Fibroblast of lung (primary cell): ENCODE results near the gene GNG12. TPM values are rescaled to one million over a fixed set of nuclear protein-coding genes. Genes with fewer than 3 reads are reported as not detected.

Experiments used
- DNase-seq, 2 donors: peaks; one replicate each; pipeline versions ENCODE4 v3.0.0 to v3.0.0-alpha.2; 2010; ENCODE audit warnings: low read depth in 2 of 2
- H2AFZ ChIP-seq: 2 replicates; pipeline ENCODE4 v1.5.1; 2012; ENCODE audit warnings: low read length, control low read depth, inconsistent platforms
- H3K27ac ChIP-seq: 2 replicates; pipeline ENCODE4 v1.5.1; 2011; ENCODE audit warnings: low read length, control low read depth; ENCODE audit not compliant: insufficient read depth
- H3K27me3 ChIP-seq: 2 replicates; pipeline ENCODE4 v1.5.1; 2011; ENCODE audit warnings: mild to moderate bottlenecking, low read length; ENCODE audit not compliant: control insufficient read depth, insufficient read depth
- H3K36me3 ChIP-seq: 2 replicates; pipeline ENCODE4 v1.5.1; 2011; ENCODE audit warnings: low read length; ENCODE audit not compliant: control insufficient read depth, insufficient read depth
- H3K4me1 ChIP-seq: 2 replicates; pipeline ENCODE4 v1.5.1; 2011; ENCODE audit warnings: low read length; ENCODE audit not compliant: control insufficient read depth, insufficient read depth; ENCODE audit errors: extremely low read depth
- H3K4me2 ChIP-seq: 2 replicates; pipeline ENCODE4 v1.5.1; 2011; ENCODE audit warnings: low read length, control low read depth; ENCODE audit not compliant: insufficient read depth; ENCODE audit errors: extremely low read depth
- H3K4me3 ChIP-seq, 4 experiments: fragments of 200-600 bp in 1 of 4; sonication (generic) in 1 of 4; replicated peaks in 1 of 4; 2 replicates each; pipeline ENCODE4 v1.5.1; 2011 to 2016; ENCODE audit warnings: low read length in 4 of 4, low read depth in 3 of 4, mild to moderate bottlenecking in 3 of 4, control low read depth in 2 of 4, inconsistent platforms in 1 of 4, mixed read lengths in 1 of 4; ENCODE audit not compliant: insufficient read depth in 1 of 4; ENCODE audit errors: control extremely low read depth in 1 of 4
- H3K79me2 ChIP-seq: 2 replicates; pipeline ENCODE4 v1.5.1; 2012; ENCODE audit warnings: mild to moderate bottlenecking, low read length, inconsistent platforms; ENCODE audit not compliant: control insufficient read depth, insufficient read depth
- H3K9ac ChIP-seq: 2 replicates; pipeline ENCODE4 v1.5.1; 2011; ENCODE audit warnings: mild to moderate bottlenecking, low read length, control low read depth; ENCODE audit not compliant: insufficient read depth
- H3K9me3 ChIP-seq: 2 replicates; pipeline ENCODE4 v1.5.1; 2012; ENCODE audit warnings: low read depth, low read length; ENCODE audit not compliant: control insufficient read depth, insufficient read depth
- H4K20me1 ChIP-seq: 2 replicates; pipeline ENCODE4 v1.5.1; 2011; ENCODE audit warnings: low read length; ENCODE audit not compliant: control insufficient read depth, insufficient read depth; ENCODE audit errors: extremely low read depth
- CTCF ChIP-seq, 2 donors: IDR thresholded peaks in 1 of 2; conservative IDR thresholded peaks in 1 of 2; 1 replicate in 1 of 2; 2 replicates in 1 of 2; pipeline ENCODE4 v1.5.1; 2011 to 2012; ENCODE audit warnings: low read length in 2 of 2, control low read depth in 1 of 2, inconsistent platforms in 1 of 2, low read depth in 1 of 2, mild to moderate bottlenecking in 1 of 2
- EZH2 ChIP-seq: IDR thresholded peaks from 2 replicates; pipeline ENCODE4 v1.5.1; 2012; ENCODE audit warnings: low read length, control low read depth, mild to moderate bottlenecking; ENCODE audit errors: missing control alignments
- polyA plus RNA-seq, 2 donors: library from polyadenylated mRNA; depleted of rRNA in 1 of 2; stranded (reverse) in 1 of 2; unstranded in 1 of 2; fragments of >200 nt; gene quantifications; 2 replicates each; pipeline ENCODE4 v1.2.1, GENCODE V29; 2011 to 2012; ENCODE audit warnings: missing spikeins in 1 of 2
- total RNA-seq: library from RNA; depleted of rRNA; stranded (reverse); fragments of >200 nt; gene quantifications from 2 replicates; pipeline ENCODE4 v1.2.1, GENCODE V29; 2014

The GNG12 gene
- total and polyA plus RNA-seq, 2 donors (not counting 1 experiment from before 2014, with no cell fraction given), result 127 to 241 TPM

DNA sequence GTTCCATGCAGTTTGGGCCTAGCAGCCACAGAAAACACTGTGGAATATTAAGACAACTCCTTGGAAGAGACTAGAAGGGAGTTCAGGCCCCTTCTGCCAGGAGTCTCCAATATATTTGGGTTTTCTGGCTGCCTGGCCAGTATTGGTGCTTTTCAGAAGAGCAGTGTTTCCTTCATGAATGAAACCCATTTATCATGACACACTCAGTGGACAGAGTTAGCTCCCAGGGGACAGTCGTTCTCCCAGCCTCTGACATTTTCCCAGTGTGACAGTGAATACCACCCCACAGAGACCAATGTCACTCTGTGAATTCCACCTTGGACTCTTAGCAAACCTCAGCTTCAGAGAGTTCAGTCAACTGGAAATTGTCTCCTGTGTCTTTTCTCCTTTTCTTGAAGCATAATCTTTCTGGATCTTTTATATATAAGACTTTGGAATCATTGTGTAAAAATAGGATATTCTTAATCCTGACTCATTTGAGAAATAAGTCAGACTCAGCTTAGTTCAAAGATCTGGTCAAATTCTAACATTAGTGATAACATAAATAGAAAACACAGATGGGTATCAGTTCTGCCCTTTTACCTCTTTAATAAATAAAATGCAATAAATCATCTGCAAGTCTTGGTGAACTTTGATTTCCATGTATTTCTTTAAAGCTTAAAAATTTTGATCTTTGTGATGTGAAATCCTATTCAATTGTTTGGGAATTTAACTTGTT is 40.4 kb downstream of the GNG12 start:
- Histone ChIP-seq H3K4me1 (peaks cover 28% of the 10 kb centered on the region), H3K4me3 (no peak overlapping the region), H3K79me2 (peaks cover 77% of the 10 kb centered on the region), H3K27ac (peak overlapping the region; percentile 81), H3K9ac (peak overlapping the region; percentile 16), H4K20me1 (no peaks in the 10 kb centered on the region), H3K9me3 (no peaks in the 10 kb centered on the region), H3K27me3 (no peaks in the 10 kb centered on the region), H3K36me3 (no peaks in the 10 kb centered on the region), H3K4me2 (peak overlapping the region; percentile 70), H2AFZ (no peak overlapping the region)
- no peak for DNase-seq
- TF ChIP-seq CTCF (conservative IDR thresholded peaks at IDR 0.05 in 1 of 2, IDR thresholded peaks at IDR 0.05 in 1 of 2; ENCODE audit: low read depth in 1 of 2, low read length in 2 of 2), result no peak
- TF ChIP-seq EZH2, result no peak

- peak; percentile 61 to 75 for DNase-seq
- Histone ChIP-seq H3K27ac (peak overlapping the region; percentile 81), H3K4me1 (peaks cover 28% of the 10 kb centered on the region), H3K9ac (peak overlapping the region; percentile 16), H4K20me1 (no peaks in the 10 kb centered on the region), H3K79me2 (peaks cover 77% of the 10 kb centered on the region), H3K36me3 (no peaks in the 10 kb centered on the region), H3K4me2 (peak overlapping the region; percentile 70), H3K9me3 (no peaks in the 10 kb centered on the region), H2AFZ (no peak overlapping the region), H3K27me3 (no peaks in the 10 kb centered on the region), H3K4me3 (peak overlapping the region in 2 of 4 experiments; percentile 3 to 13)
- TF ChIP-seq EZH2 (no peak), CTCF (conservative IDR thresholded peaks at IDR 0.05 in 1 of 2, IDR thresholded peaks at IDR 0.05 in 1 of 2; ENCODE audit: low read depth in 1 of 2, low read length in 2 of 2) (no peak)
These were observed 41.2 kb downstream of the GNG12 start for GRCh38 chr1:67792103-67792502.

- TF ChIP-seq CTCF (conservative IDR thresholded peaks at IDR 0.05 in 1 of 2, IDR thresholded peaks at IDR 0.05 in 1 of 2; ENCODE audit: low read depth in 1 of 2, low read length in 2 of 2) (no peak), EZH2 (no peak)
- no peak overlapping the region for H2AFZ ChIP-seq
- no peaks in the 10 kb centered on the region for H4K20me1 ChIP-seq
- H3K27me3 ChIP-seq, result no peaks in the 10 kb centered on the region
- peaks cover 28% of the 10 kb centered on the region for H3K4me1 ChIP-seq
- peak overlapping the region in 2 of 4 experiments; percentile 3 to 13 for H3K4me3 ChIP-seq
- H3K36me3 ChIP-seq, result no peaks in the 10 kb centered on the region
- DNase-seq, result peak; percentile 84 to 98
- peaks cover 77% of the 10 kb centered on the region for H3K79me2 ChIP-seq
- H3K9ac ChIP-seq, result no peak overlapping the region
- peak overlapping the region; percentile 70 for H3K4me2 ChIP-seq
- no peaks in the 10 kb centered on the region for H3K9me3 ChIP-seq
- peak overlapping the region; percentile 81 for H3K27ac ChIP-seq
These were observed 41.6 kb downstream of the GNG12 start for GRCh38 chr1:67791686-67792085.
